Duodenal mucosa (tissue), 2 donors: Measurements from ENCODE around the gene FBXO47.

Experiments
- H3K27ac ChIP-seq: one replicate; pipeline ENCODE4 v1.7.0; 2013; ENCODE audit warnings: low read depth, low read length
- H3K27me3 ChIP-seq, 2 donors: one replicate each; pipeline ENCODE4 v1.7.0; 2013; ENCODE audit warnings: low read length in 2 of 2, control low read depth in 1 of 2; ENCODE audit not compliant: insufficient read depth in 2 of 2, control insufficient read depth in 1 of 2
- H3K36me3 ChIP-seq, 2 donors: one replicate each; pipeline ENCODE4 v1.7.0; 2013; ENCODE audit warnings: low read length in 2 of 2, control low read depth in 1 of 2; ENCODE audit not compliant: insufficient read depth in 2 of 2, control insufficient read depth in 1 of 2
- H3K4me1 ChIP-seq, 2 donors: one replicate each; pipeline ENCODE4 v1.7.0; 2013; ENCODE audit warnings: low read length in 2 of 2, control low read depth in 1 of 2; ENCODE audit not compliant: insufficient read depth in 2 of 2, control insufficient read depth in 1 of 2
- H3K4me3 ChIP-seq, 2 donors: one replicate each; pipeline ENCODE4 v1.7.0; 2013; ENCODE audit warnings: low read length in 2 of 2, low read depth in 1 of 2
- H3K9ac ChIP-seq, 2 donors: one replicate each; pipeline ENCODE4 v1.7.0; 2013; ENCODE audit warnings: low read length in 2 of 2, low read depth in 1 of 2
- H3K9me3 ChIP-seq, 2 donors: one replicate each; pipeline ENCODE4 v1.7.0; 2013; ENCODE audit warnings: low read length in 2 of 2, control low read depth in 1 of 2; ENCODE audit not compliant: control insufficient read depth in 1 of 2

Gene FBXO47

DNA sequence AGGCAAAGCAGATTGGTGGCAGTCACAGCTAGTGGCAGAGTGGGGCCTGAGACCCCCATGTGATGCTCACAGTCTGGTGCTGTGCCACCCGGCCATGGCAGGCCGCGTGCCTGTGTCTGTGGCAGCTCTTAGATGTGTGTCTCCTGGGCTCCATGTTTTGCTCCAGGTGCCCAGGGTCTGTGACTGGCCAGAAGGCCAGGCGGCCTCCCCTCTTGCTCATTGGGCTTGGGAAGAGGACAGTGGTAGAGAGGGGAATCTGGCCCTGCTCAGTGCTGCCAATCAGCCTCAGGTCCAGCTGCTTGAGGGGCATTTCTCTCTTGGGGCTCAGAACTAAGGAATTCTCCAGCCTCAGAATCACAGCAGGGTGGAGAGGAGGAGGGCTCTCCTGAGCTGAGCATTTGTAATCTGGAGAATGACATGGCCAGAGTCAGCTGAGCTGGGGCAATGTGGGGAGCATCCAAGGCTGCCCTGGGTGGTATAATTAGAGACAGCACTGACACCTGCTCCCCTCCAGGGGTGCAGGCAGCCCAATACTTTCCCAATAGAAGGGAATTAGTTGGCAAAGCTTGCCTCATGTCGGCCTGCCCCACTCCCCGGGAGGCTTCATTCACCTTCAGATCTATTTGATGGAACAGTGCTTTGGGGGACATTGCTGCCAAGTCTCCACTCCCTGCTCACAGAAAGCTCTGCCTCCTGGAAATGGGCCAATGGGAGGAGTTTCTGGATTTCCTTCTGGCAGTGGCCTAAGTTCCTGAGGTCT lies 44.5 kb downstream of the FBXO47 start:
- Histone ChIP-seq H3K27me3 (no peaks in the 10 kb centered on the region), H3K4me1 (peaks cover 14 to 15% of the 10 kb centered on the region in 2 donors), H3K9me3 (no peaks in the 10 kb centered on the region), H3K36me3 (peaks cover 27 to 31% of the 10 kb centered on the region in 2 donors), H3K4me3 (no peak overlapping the region), H3K27ac (no peak overlapping the region), H3K9ac (no peak overlapping the region)

DNA sequence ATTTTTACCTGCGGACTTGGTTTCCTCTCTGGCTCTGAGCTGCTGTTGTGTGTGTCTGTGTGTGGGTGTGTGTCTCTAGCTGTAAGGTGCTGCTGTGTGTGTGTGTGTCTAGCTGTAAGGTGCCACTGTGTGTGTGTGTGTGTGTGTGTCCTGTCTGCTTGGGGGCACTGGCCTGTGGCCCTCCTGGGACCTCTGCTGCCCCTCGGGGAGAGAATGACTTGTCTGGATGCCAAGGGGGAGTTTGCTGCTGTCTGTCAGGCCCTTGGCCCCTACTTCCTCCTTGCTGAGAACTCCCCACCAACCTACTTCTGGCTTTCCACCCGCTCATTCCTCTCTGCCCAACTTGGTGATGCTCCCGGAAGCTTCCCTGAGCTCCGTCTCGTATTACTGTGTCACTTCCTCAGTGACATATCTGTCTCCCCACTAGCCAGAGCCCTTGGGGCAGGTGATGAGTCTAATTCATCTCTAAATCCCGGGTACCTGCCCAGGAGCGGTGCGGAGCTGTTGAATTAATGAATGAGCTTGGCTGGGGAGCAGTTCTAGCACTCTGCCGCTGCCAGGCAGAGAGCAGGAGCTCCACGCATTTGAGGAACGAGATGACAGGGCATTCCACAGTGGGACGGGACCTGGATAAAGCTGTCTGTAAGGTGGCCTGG lies 45.3 kb downstream of the FBXO47 start:
- H3K36me3 ChIP-seq = peaks cover 27 to 39% of the 10 kb centered on the region in 2 donors
- no peak overlapping the region for H3K27ac ChIP-seq
- H3K27me3 ChIP-seq = no peaks in the 10 kb centered on the region
- H3K4me1 ChIP-seq = peaks cover 14 to 15% of the 10 kb centered on the region in 2 donors
- H3K4me3 ChIP-seq = no peak overlapping the region
- H3K9ac ChIP-seq = no peak overlapping the region
- no peaks in the 10 kb centered on the region for H3K9me3 ChIP-seq

DNA sequence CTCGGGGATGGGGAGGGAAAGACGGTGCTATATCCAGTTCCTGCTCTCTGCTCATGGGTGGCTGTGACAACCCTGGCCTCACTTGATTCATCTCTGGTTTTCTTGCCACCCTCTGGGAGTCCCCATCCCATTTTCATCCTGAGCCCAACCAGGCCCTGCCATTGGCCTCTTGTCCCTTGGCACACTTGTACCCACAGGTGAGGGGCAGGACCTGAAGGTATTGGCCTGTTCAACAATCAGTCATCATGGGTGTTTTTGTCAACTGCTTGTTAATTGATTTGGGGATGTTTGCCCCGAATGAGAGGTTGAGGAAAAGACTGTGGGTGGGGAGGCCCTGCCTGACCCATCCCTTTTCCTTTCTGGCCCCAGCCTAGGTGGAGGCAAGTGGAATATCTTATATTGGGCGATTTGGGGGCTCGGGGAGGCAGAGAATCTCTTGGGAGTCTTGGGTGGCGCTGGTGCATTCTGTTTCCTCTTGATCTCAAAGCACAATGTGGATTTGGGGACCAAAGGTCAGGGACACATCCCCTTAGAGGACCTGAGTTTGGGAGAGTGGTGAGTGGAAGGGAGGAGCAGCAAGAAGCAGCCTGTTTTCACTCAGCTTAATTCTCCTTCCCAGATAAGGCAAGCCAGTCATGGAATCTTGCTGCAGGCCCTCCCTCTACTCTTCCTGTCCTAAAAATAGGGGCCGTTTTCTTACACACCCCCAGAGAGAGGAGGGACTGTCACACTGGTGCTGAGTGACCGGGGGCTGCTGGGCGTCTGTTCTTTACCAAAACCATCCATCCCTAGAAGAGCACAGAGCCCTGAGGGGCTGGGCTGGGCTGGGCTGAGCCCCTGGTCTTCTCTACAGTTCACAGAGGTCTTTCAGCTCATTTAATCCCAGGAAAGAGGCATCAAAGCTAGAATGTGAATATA lies 46.6 kb downstream of the FBXO47 start:
- peaks cover 32 to 49% of the 10 kb centered on the region in 2 donors for H3K36me3 ChIP-seq
- peaks cover 11 to 19% of the 10 kb centered on the region in 2 donors for H3K4me1 ChIP-seq
- no peaks in the 10 kb centered on the region for H3K9me3 ChIP-seq
- H3K4me3 ChIP-seq = no peak overlapping the region
- H3K27ac ChIP-seq = no peak overlapping the region
- H3K9ac ChIP-seq = no peak overlapping the region
- H3K27me3 ChIP-seq = no peaks in the 10 kb centered on the region

DNA sequence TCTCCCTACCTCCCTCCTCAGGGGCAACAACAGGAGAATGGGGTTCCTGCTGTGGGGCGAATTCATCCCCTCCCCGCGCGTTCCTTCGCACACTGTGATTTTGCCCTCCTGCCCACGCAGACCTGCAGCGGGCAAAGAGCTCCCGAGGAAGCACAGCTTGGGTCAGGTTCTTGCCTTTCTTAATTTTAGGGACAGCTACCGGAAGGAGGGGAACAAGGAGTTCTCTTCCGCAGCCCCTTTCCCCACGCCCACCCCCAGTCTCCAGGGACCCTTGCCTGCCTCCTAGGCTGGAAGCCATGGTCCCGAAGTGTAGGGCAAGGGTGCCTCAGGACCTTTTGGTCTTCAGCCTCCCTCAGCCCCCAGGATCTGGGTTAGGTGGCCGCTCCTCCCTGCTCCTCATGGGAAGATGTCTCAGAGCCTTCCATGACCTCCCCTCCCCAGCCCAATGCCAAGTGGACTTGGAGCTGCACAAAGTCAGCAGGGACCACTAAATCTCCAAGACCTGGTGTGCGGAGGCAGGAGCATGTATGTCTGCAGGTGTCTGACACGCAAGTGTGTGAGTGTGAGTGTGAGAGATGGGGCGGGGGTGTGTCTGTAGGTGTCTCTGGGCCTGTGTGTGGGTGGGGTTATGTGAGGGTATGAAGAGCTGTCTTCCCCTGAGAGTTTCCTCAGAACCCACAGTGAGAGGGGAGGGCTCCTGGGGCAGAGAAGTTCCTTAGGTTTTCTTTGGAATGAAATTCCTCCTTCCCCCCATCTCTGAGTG lies 47.7 kb downstream of the FBXO47 start:
- peaks cover 20 to 26% of the 10 kb centered on the region in 2 donors for H3K4me1 ChIP-seq
- H3K9me3 ChIP-seq = no peaks in the 10 kb centered on the region
- no peaks in the 10 kb centered on the region for H3K27me3 ChIP-seq
- no peak overlapping the region for H3K4me3 ChIP-seq
- H3K9ac ChIP-seq = no peak overlapping the region
- H3K27ac ChIP-seq = no peak overlapping the region
- peaks cover 37 to 60% of the 10 kb centered on the region in 2 donors for H3K36me3 ChIP-seq

DNA sequence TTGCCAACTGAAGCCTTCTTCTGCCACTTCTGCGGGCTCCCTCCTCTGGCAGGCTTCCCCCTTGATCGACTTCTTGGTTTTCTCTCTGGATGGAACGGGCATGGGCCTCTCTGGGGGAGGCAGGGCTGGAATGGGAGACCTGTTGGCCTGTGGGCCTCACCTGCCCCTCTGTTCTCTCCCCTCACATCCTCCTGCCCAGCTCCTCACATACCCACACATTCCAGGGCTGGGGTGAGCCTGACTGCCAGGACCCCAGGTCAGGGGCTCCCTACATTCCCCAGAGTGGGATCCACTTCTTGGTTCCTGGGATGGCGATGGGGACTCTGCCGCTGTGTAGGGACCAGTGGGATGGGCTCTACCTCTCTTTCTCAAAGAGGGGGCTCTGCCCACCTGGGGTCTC lies 48.3 kb downstream of the FBXO47 start:
- Histone ChIP-seq H3K27ac (no peak overlapping the region), H3K36me3 (peaks cover 37 to 66% of the 10 kb centered on the region in 2 donors), H3K27me3 (no peaks in the 10 kb centered on the region), H3K4me1 (peaks cover 25 to 30% of the 10 kb centered on the region in 2 donors), H3K9me3 (no peaks in the 10 kb centered on the region), H3K9ac (no peak overlapping the region), H3K4me3 (no peak overlapping the region)

DNA sequence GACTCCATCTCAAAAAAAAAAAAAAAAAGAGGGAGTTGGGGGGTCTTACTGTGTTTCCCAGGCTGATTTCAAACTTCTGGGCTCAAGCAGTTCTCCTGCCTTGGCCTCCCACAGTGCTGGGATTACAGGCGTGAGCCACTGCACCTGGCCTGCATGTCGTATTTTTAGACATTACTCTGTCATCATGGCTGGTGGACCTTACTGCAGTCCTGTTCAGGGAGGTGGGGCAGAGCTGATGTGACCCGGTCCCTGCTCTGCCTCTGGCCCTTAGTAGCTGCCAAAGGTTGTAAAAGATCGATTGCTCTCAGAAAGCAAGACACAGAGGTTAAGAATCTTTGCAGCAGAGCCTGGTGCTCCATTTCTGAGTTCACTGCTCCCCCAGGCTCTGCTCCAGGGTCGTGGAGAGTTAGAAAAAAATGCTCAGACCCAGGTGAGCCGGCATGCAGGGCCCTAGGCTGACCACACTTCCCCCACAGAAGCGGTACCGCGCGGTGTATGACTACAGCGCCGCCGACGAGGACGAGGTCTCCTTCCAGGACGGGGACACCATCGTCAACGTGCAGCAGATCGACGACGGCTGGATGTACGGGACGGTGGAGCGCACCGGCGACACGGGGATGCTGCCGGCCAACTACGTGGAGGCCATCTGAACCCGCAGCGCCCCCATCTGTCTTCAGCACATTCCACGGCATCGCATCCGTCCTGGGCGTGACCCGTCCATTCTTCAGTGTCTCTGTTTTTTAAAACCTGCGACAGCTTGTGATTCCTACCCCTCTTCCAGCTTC lies 48.9 kb downstream of the FBXO47 start:
- Histone ChIP-seq H3K9ac (no peak overlapping the region), H3K36me3 (peaks cover 37 to 68% of the 10 kb centered on the region in 2 donors), H3K27me3 (no peaks in the 10 kb centered on the region)

DNA sequence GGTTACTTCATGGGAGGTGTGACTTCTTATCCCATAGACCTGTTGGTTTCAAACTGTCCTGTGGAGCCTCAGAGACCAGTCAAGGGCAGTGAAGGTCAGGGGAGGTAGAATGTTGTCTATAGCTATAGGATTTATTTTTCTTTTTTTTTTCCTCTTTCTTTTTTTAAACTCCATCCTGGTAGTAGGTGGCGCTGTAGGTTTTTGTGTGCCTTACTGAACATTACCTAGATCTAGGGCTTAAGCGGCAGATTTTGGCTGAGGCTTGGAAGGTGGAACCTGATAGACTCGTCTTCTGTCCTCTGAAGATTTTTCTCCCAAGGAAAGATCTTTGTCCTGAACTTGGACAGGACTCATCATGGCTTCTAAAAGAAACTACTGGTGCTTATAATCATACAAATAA lies 49.9 kb downstream of the FBXO47 start:
- H3K36me3 ChIP-seq = peaks cover 40 to 79% of the 10 kb centered on the region in 2 donors
- no peak overlapping the region for H3K4me3 ChIP-seq
- H3K27ac ChIP-seq = no peak overlapping the region
- no peak overlapping the region for H3K9ac ChIP-seq
- H3K9me3 ChIP-seq = no peaks in the 10 kb centered on the region
- peaks cover 20 to 24% of the 10 kb centered on the region in 2 donors for H3K4me1 ChIP-seq
- H3K27me3 ChIP-seq = no peaks in the 10 kb centered on the region

More for the DNA sequence above, 48.9 kb downstream of the FBXO47 start:
- H3K9me3 ChIP-seq = no peaks in the 10 kb centered on the region
- H3K4me1 ChIP-seq = peaks cover 22 to 27% of the 10 kb centered on the region in 2 donors
- H3K27ac ChIP-seq = no peak overlapping the region
- H3K4me3 ChIP-seq = no peak overlapping the region

DNA sequence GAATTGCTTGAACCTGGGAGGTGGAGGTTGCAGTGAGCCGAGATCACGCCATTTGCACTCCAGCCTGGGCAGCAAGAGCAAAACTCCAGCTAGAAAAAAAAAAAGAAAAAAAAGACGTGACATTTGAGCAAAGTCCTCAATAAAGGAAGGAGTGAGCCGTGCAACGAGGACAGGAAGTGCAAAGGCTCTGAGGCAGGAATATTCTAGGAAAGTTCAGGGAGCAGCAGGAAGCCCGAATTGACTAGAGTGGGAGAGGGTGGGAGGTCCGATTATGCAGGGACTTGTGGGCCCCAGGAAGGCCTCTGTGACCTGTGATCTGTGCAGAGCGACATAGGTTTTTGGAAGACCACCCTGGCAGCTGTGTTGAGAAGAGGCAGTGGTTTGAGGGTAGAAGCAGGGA lies 50.4 kb downstream of the FBXO47 start:
- Histone ChIP-seq H3K4me3 (no peak overlapping the region), H3K27ac (no peak overlapping the region), H3K36me3 (peaks cover 40 to 83% of the 10 kb centered on the region in 2 donors), H3K27me3 (no peaks in the 10 kb centered on the region), H3K9ac (no peak overlapping the region), H3K4me1 (peaks cover 20 to 27% of the 10 kb centered on the region in 2 donors), H3K9me3 (no peaks in the 10 kb centered on the region)

DNA sequence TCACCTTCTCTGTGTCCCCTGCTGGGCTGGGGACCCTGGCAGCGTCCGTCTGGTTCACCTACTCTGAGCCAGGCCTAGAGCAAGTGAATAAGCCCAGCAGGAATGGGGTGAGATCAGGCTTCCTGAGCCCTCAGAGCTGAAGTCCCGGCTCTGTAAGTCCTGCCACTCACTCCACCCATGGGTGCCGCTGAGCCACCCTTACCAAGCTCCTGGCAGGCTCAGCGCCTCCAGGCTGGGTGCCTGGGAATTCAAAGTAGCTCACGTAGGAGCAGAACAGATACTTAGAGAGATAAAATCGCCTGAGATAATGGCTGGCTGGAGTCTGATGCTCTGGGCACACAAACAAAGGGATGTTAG lies 51.6 kb downstream of the FBXO47 start:
- Histone ChIP-seq H3K4me3 (no peak overlapping the region), H3K27me3 (no peaks in the 10 kb centered on the region), H3K36me3 (peaks cover 40 to 89% of the 10 kb centered on the region in 2 donors), H3K9me3 (no peaks in the 10 kb centered on the region), H3K27ac (no peak overlapping the region), H3K4me1 (peaks cover 24 to 27% of the 10 kb centered on the region in 2 donors), H3K9ac (peak overlapping the region in 1 of 2 donors; percentile 3)
